Measurements from ENCODE around the gene CAPRIN1. TPM values are rescaled to one million over a fixed set of nuclear protein-coding genes. Genes with fewer than 3 reads are reported as not detected.

CAPRIN1 gene
- total and polyA plus RNA-seq, 4 donors: 65.6 to 285 (median 119) TPM

GRCh38 chr11:34148504-34149165 lies 97.1 kb downstream of the CAPRIN1 start:
- ATAC-seq (ENCODE audit: insufficient read depth, low FRiP score): no peak
- peaks cover 0 to 2% (median 0%) of the 10 kb centered on the region in 5 donors for H3K4me1 ChIP-seq (ENCODE audit: control insufficient read depth in 5 of 5, insufficient read depth in 5 of 5, low read length in 5 of 5)
- H3K36me3 ChIP-seq (ENCODE audit: control insufficient read depth in 4 of 4, insufficient read depth in 4 of 4, low read length in 4 of 4): peaks cover 19 to 61% (median 31%) of the 10 kb centered on the region in 4 donors

GRCh38 chr11:34149274-34149673 lies 97.7 kb downstream of the CAPRIN1 start:
- DNase-seq: no peak
- Histone ChIP-seq H3K9ac (ENCODE audit: insufficient read depth in 1 of 2, low read length in 2 of 2) (no peak overlapping the region), H3K4me3 (no peak overlapping the region), H3K4me1 (ENCODE audit: control insufficient read depth in 5 of 5, insufficient read depth in 5 of 5, low read length in 5 of 5) (peaks cover 0 to 2% (median 0%) of the 10 kb centered on the region in 5 donors), H3K27ac (ENCODE audit: low read depth in 1 of 2, low read length in 1 of 2) (no peak overlapping the region), H3K36me3 (ENCODE audit: control insufficient read depth in 4 of 4, insufficient read depth in 4 of 4, low read length in 4 of 4) (peaks cover 19 to 59% (median 28%) of the 10 kb centered on the region in 4 donors), H3K9me3 (ENCODE audit: control insufficient read depth in 4 of 4, insufficient read depth in 3 of 4, low read length in 3 of 4) (peaks cover 0 to 1% (median 0%) of the 10 kb centered on the region in 4 donors), H3K27me3 (ENCODE audit: control insufficient read depth in 3 of 3, insufficient read depth in 3 of 3, low read length in 2 of 3) (no peaks in the 10 kb centered on the region)
- ATAC-seq (ENCODE audit: insufficient read depth, low FRiP score): no peak
- WGBS, 2 donors: 91 to 93% methylated on average over 7 of the region's 7 CpGs
- no peak for TF ChIP-seq CTCF (IDR thresholded peaks at IDR 0.05; ENCODE audit: control extremely low read depth, extremely low read depth)

More at GRCh38 chr11:34148504-34149165, 97.1 kb downstream of the CAPRIN1 start:
- WGBS, 2 donors: 48 to 80% methylated on average over 16 of the region's 16 CpGs
- H3K27me3 ChIP-seq (ENCODE audit: control insufficient read depth in 3 of 3, insufficient read depth in 3 of 3, low read length in 2 of 3): no peaks in the 10 kb centered on the region
- H3K9me3 ChIP-seq (ENCODE audit: control insufficient read depth in 4 of 4, insufficient read depth in 3 of 4, low read length in 3 of 4): peaks cover 0 to 1% (median 0%) of the 10 kb centered on the region in 4 donors
- H3K4me3 ChIP-seq: no peak overlapping the region
- no peak for DNase-seq
- no peak overlapping the region for H3K27ac ChIP-seq (ENCODE audit: low read depth in 1 of 2, low read length in 1 of 2)
- TF ChIP-seq CTCF (IDR thresholded peaks at IDR 0.05; ENCODE audit: control extremely low read depth, extremely low read depth): no peak
- H3K9ac ChIP-seq (ENCODE audit: insufficient read depth in 1 of 2, low read length in 2 of 2): no peak overlapping the region

- WGBS, 2 donors: 83 to 88% methylated on average over 13 of the region's 13 CpGs
- Histone ChIP-seq H3K4me1 (ENCODE audit: control insufficient read depth in 5 of 5, insufficient read depth in 5 of 5, low read length in 5 of 5) (peaks cover 0 to 2% (median 0%) of the 10 kb centered on the region in 5 donors), H3K9ac (ENCODE audit: insufficient read depth in 1 of 2, low read length in 2 of 2) (no peak overlapping the region), H3K4me3 (no peak overlapping the region), H3K27ac (ENCODE audit: low read depth in 1 of 2, low read length in 1 of 2) (no peak overlapping the region), H3K27me3 (ENCODE audit: control insufficient read depth in 3 of 3, insufficient read depth in 3 of 3, low read length in 2 of 3) (no peaks in the 10 kb centered on the region), H3K36me3 (ENCODE audit: control insufficient read depth in 4 of 4, insufficient read depth in 4 of 4, low read length in 4 of 4) (peaks cover 16 to 55% (median 25%) of the 10 kb centered on the region in 4 donors), H3K9me3 (ENCODE audit: control insufficient read depth in 4 of 4, insufficient read depth in 3 of 4, low read length in 3 of 4) (peaks cover 0 to 1% (median 0%) of the 10 kb centered on the region in 4 donors)
- no peak for DNase-seq
- ATAC-seq (ENCODE audit: insufficient read depth, low FRiP score): no peak
- no peak for TF ChIP-seq CTCF (IDR thresholded peaks at IDR 0.05; ENCODE audit: control extremely low read depth, extremely low read depth)
These were observed 98.3 kb downstream of the CAPRIN1 start for GRCh38 chr11:34149786-34150185.
